Smooth muscle cell (in vitro differentiated cells): ENCODE results near the gene FCHO2. TPM values are rescaled to one million over a fixed set of nuclear protein-coding genes. Genes with fewer than 3 reads are reported as not detected.

Experiments
- DNase-seq: peaks from one replicate; lab custom pipeline; 2025; ENCODE audit not compliant: unreplicated experiment; lab: John Stamatoyannopoulos, UW
- H2AFZ ChIP-seq: fragments of 200-600 bp; sonication (generic); 2 replicates; pipeline ENCODE4 v1.6.0; 2016; ENCODE audit warnings: antibody characterized with exemption, low read depth, mild to moderate bottlenecking
- H3F3A ChIP-seq: fragments of 200-600 bp; sonication (generic); 2 replicates; pipeline ENCODE4 v1.6.0; 2017; ENCODE audit warnings: antibody characterized with exemption, low read depth
- H3K27ac ChIP-seq: fragments of 200-600 bp; sonication (generic); 2 replicates; pipeline ENCODE4 v1.5.1; 2016; ENCODE audit warnings: low read depth, mild to moderate bottlenecking
- H3K27me3 ChIP-seq: fragments of 200-600 bp; sonication (generic); 2 replicates; pipeline ENCODE4 v1.6.1; 2016; ENCODE audit warnings: low read depth, mild to moderate bottlenecking
- H3K36me3 ChIP-seq: fragments of 200-600 bp; sonication (generic); 2 replicates; pipeline ENCODE4 v1.5.1; 2016; ENCODE audit warnings: low read depth
- H3K4me1 ChIP-seq: fragments of 200-600 bp; sonication (generic); 2 replicates; pipeline ENCODE4 v1.5.1; 2016; ENCODE audit warnings: low read depth
- H3K4me2 ChIP-seq: fragments of 200-600 bp; sonication (generic); 2 replicates; pipeline ENCODE4 v1.6.0; 2016; ENCODE audit warnings: mild to moderate bottlenecking
- H3K4me3 ChIP-seq: fragments of 200-600 bp; sonication (generic); 2 replicates; pipeline ENCODE4 v1.5.1; 2016; ENCODE audit warnings: mild to moderate bottlenecking
- H3K79me2 ChIP-seq: fragments of 200-600 bp; sonication (generic); 2 replicates; pipeline ENCODE4 v1.6.0; 2016; ENCODE audit warnings: low read depth, mild to moderate bottlenecking
- H3K9ac ChIP-seq: fragments of 200-600 bp; sonication (generic); 2 replicates; pipeline ENCODE4 v1.6.0; 2016; ENCODE audit warnings: low read depth
- H3K9me3 ChIP-seq: fragments of 200-600 bp; sonication (generic); replicated peaks from 2 replicates; pipeline ENCODE4 v1.5.1; 2016; ENCODE audit warnings: low read depth
- H4K20me1 ChIP-seq: fragments of 200-600 bp; sonication (generic); 2 replicates; pipeline ENCODE4 v1.6.0; 2016; ENCODE audit warnings: low read depth
- WGBS: methylation state at CpG from one replicate; pipeline ENCODE4 v1.1.7; 2016; ENCODE audit warnings: low lambda C conversion rate; 5-methylcytosine and 5-hydroxymethylcytosine counted together
- polyA plus RNA-seq: library from polyadenylated mRNA; unstranded; fragments of >200 nt; fragmentation: Nextera tagmentation; extraction: Ambion mirVana; gene quantifications from 2 replicates; pipeline ENCODE4 v1.2.1, GENCODE V29; 2016
- total RNA-seq: library from RNA; depleted of rRNA; stranded (reverse); fragments of >200 nt; gene quantifications from 2 replicates; pipeline ENCODE4 v1.2.3, GENCODE V29; 2014
- TF ChIP-seq, protein P1 (sequence below): fragments of 200-600 bp; sonication (generic); IDR thresholded peaks from 2 replicates; pipeline ENCODE4 v1.5.1; 2017; ENCODE audit warnings: borderline replicate concordance, mild to moderate bottlenecking, antibody characterized with exemption; ENCODE audit not compliant: insufficient read depth, poor library complexity, severe bottlenecking

The FCHO2 gene
- total and polyA plus RNA-seq, 2 experiments from 2014 or later = 4.9 to 27.8 TPM

DNA sequence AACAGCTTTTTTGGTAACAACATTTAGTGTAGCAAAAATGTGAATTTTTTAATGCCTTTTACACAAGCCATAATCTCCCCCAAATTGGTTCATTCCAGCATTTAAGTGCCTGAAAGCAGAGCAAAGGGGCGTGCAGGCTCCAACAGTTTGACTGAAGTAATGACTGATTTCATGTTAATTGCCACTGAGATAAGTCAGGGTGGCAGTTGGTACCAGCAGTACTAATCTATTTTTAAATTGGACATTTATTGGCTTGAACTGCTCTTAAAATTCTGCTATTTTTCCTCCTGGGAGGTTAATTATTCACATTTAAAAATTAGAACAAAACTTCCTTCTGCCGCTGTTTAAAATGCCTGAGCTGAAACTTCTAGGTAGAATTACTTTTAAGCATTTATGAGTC lies 176.9 kb downstream of the FCHO2 start:
- no peak overlapping the region for H3K27ac ChIP-seq
- H3K4me1 ChIP-seq = no peaks in the 10 kb centered on the region
- no peaks in the 10 kb centered on the region for H4K20me1 ChIP-seq
- no peaks in the 10 kb centered on the region for H3K79me2 ChIP-seq
- 91% methylated on average over 2 of the region's 2 CpGs for WGBS
- no peak for DNase-seq
- no peaks in the 10 kb centered on the region for H3K36me3 ChIP-seq
- H3K27me3 ChIP-seq = no peaks in the 10 kb centered on the region
- TF ChIP-seq, protein P1, sequence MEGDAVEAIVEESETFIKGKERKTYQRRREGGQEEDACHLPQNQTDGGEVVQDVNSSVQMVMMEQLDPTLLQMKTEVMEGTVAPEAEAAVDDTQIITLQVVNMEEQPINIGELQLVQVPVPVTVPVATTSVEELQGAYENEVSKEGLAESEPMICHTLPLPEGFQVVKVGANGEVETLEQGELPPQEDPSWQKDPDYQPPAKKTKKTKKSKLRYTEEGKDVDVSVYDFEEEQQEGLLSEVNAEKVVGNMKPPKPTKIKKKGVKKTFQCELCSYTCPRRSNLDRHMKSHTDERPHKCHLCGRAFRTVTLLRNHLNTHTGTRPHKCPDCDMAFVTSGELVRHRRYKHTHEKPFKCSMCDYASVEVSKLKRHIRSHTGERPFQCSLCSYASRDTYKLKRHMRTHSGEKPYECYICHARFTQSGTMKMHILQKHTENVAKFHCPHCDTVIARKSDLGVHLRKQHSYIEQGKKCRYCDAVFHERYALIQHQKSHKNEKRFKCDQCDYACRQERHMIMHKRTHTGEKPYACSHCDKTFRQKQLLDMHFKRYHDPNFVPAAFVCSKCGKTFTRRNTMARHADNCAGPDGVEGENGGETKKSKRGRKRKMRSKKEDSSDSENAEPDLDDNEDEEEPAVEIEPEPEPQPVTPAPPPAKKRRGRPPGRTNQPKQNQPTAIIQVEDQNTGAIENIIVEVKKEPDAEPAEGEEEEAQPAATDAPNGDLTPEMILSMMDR = no peak
- no peaks in the 10 kb centered on the region for H3F3A ChIP-seq
- no peaks in the 10 kb centered on the region for H3K9me3 ChIP-seq
- no peak overlapping the region for H2AFZ ChIP-seq
- no peak overlapping the region for H3K4me3 ChIP-seq
- H3K9ac ChIP-seq = no peak overlapping the region
- H3K4me2 ChIP-seq = no peak overlapping the region

GRCh38 chr5:73135021-73135420 lies 179.2 kb downstream of the FCHO2 start:
- H3K4me3 ChIP-seq = no peak overlapping the region
- no peak for DNase-seq
- H3K9me3 ChIP-seq = no peaks in the 10 kb centered on the region
- no peak overlapping the region for H2AFZ ChIP-seq
- H3F3A ChIP-seq = no peaks in the 10 kb centered on the region
- H3K36me3 ChIP-seq = no peaks in the 10 kb centered on the region
- H3K4me2 ChIP-seq = no peak overlapping the region
- no peak overlapping the region for H3K9ac ChIP-seq
- no peak overlapping the region for H3K27ac ChIP-seq
- H4K20me1 ChIP-seq = no peaks in the 10 kb centered on the region
- no peaks in the 10 kb centered on the region for H3K27me3 ChIP-seq
- H3K79me2 ChIP-seq = no peaks in the 10 kb centered on the region
- TF ChIP-seq, protein P1 = no peak
- H3K4me1 ChIP-seq = no peaks in the 10 kb centered on the region
- 77% methylated on average over 3 of the region's 3 CpGs for WGBS

- H3K9ac ChIP-seq = no peak overlapping the region
- H3K4me3 ChIP-seq = no peak overlapping the region
- no peaks in the 10 kb centered on the region for H3K27me3 ChIP-seq
- H4K20me1 ChIP-seq = no peaks in the 10 kb centered on the region
- H3K4me1 ChIP-seq = no peaks in the 10 kb centered on the region
- no peaks in the 10 kb centered on the region for H3K79me2 ChIP-seq
- no peaks in the 10 kb centered on the region for H3F3A ChIP-seq
- no peak overlapping the region for H2AFZ ChIP-seq
- no peak overlapping the region for H3K4me2 ChIP-seq
- no peak overlapping the region for H3K27ac ChIP-seq
- TF ChIP-seq, protein P1 = peak; percentile 25
- H3K9me3 ChIP-seq = no peaks in the 10 kb centered on the region
- no peak for DNase-seq
- 76% methylated on average over 6 of the region's 6 CpGs for WGBS
- H3K36me3 ChIP-seq = no peaks in the 10 kb centered on the region
Measured at GRCh38 chr5:73135429-73136054, 179.7 kb downstream of the FCHO2 start.

GRCh38 chr5:73136055-73136562 lies 180.3 kb downstream of the FCHO2 start:
- no peak for DNase-seq

More at GRCh38 chr5:73136055-73136562, 180.3 kb downstream of the FCHO2 start:
- H3K27ac ChIP-seq = no peak overlapping the region
- no peaks in the 10 kb centered on the region for H3K79me2 ChIP-seq
- H3K4me2 ChIP-seq = no peak overlapping the region
- H3K9ac ChIP-seq = no peak overlapping the region
- no peaks in the 10 kb centered on the region for H3K4me1 ChIP-seq
- no peak overlapping the region for H3K4me3 ChIP-seq
- no peaks in the 10 kb centered on the region for H3K27me3 ChIP-seq
- TF ChIP-seq, protein P1 = no peak
- no peaks in the 10 kb centered on the region for H3K9me3 ChIP-seq
- no peaks in the 10 kb centered on the region for H3F3A ChIP-seq
- no peaks in the 10 kb centered on the region for H3K36me3 ChIP-seq
- no peaks in the 10 kb centered on the region for H4K20me1 ChIP-seq
- WGBS = 30% methylated on average over 12 of the region's 15 CpGs
- no peak overlapping the region for H2AFZ ChIP-seq
